Fibroblast of gingiva (primary cell): Measurements from ENCODE around the gene BRCA1.
"Not testable (repeated sequence)": the region's sequence is repeated elsewhere in the genome, so short reads cannot be mapped to it uniquely, and the experiment has no call there.

Source experiments
- DNase-seq: peaks from one replicate; pipeline ENCODE4 v3.0.0-alpha.2; 2011; ENCODE audit warnings: low read depth

The BRCA1 gene

DNA sequence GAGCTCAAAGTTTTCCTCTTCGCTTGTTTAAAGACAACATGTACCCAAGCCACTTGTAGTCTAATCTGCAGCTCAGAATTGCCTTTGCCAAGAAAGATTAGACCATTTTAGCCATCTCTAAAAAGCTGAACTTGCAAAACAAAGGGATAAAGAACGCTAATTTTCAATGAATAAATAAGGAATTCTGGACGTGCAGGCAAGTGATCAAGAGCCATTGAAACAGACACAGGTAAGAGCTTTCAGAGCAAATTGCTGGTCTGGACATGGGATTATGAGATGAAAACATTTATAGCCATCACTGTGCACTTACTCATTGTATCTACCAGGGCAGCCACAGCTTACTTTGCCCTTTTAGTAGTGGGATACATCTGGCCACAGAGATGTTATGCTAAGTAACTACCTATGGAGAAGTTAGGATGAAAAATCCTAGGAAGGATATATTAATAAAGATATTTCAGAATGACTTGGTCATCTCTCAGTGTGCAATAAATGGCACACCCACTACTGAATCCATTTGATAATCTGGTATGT lies 55.7 kb downstream of the BRCA1 start:
- DNase-seq = no peak

DNA sequence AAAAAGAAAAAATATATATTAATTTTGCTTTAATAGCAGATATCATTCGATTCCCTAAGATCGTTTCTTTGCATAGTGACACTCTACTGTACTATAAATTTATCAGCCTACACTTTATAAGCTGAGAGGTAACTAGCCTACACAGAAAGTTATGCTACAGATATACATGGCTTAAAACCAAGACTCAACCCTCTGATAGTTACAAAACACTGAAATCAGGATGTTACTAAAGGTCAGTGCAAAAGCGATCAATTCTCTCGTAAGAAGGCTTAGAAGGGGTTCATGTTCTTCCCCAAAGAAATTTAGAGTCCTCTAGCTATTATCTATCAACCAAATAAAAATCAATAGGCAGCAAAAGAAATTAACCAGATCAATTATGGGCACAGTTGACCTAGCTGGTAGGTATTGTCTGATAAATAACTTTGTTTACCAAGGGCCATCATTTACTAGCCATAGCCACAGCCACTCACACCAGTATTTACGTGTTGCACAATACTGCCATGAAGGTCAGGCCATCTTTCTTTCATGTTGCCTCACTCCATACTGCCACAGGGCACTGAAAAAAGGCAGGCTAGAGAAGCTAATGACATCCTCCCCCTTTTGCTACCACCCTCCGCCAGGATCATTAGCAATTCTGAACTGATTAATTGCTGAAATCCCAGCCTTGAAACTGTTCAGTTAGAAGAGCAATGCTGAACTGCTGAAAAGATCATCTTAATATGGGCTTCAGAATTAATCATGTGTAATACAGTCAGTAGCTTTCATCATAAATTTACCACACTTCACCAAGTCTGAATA lies 56.4 kb downstream of the BRCA1 start:
- peak; percentile 19 for DNase-seq

DNA sequence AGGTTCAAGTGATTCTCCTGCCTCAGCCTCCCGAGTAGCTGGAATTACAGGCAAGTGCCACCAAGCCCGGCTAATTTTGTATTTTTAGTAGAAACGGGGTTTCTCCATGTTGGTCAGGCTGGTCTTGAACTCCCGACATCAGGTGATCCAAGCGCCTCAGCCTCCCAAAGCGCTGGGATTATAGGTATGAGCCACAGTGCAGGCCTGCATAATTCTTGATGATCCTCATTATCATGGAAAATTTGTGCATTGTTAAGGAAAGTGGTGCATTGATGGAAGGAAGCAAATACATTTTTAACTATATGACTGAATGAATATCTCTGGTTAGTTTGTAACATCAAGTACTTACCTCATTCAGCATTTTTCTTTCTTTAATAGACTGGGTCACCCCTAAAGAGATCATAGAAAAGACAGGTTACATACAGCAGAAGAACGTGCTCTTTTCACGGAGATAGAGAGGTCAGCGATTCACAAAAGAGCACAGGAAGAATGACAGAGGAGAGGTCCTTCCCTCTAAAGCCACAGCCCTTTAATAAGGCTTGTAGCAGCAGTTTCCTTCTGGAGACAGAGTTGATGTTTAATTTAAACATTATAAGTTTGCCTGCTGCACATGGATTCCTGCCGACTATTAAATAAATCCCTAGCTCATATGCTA lies 62.1 kb downstream of the BRCA1 start:
- DNase-seq = no peak

DNA sequence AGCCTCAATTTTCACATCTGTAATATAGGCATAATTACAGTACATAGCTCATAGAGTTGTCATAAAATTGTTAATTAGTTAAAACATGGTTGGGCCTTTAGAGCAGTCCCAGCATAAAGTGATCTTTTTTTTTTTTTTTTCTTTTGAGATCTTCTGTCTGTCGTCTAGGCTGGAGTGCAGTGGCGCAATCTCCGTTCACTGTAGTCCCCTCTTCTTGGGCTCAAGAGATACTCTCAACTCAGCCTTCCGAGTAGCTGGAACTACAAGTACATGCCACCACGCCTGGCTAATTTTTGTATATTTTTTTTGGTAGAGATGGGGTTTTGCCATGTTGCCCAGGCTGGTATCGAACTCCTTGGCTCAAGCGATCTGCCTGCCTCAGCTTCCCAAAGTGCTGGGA lies 69.1 kb downstream of the BRCA1 start:
- no peak for DNase-seq

DNA sequence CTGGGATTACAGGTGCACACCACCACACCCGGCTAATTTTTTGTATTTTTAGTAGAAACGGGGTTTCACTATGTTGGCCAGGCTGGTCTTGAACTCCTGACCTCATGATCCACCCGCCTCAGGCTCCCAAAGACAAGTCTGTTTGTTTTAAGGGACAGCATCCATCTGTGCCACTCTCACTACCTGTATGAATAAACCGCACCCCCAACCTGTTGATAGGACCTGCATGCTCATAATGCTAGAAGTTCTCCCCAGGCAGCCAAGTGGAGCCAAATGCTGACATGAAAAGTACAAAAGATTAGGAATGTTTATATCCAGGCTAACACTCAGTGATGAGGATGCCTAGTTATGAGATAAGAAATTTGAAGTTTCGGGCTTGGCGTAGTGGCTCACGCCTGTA lies 72.2 kb downstream of the BRCA1 start:
- DNase-seq = not testable (repeated sequence)

DNA sequence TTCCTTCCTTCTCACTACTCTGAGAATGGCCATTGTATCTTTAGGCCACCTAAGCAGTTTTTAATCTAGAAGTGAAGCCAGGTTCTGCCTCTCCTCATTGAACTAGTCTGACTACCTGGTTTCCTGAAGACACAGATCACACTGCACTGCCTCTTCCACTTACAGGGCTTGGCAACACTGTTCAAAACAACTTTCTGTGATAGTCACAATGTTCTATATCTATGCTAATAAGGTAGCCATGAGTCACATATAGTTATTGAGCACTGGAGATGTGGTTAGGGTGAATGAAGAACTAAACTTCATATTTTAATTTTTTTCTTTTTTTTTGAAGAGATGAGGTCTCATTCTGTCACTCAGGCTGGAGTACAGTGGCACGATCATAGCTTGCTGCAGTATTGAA lies 73.2 kb downstream of the BRCA1 start:
- DNase-seq = no peak

DNA sequence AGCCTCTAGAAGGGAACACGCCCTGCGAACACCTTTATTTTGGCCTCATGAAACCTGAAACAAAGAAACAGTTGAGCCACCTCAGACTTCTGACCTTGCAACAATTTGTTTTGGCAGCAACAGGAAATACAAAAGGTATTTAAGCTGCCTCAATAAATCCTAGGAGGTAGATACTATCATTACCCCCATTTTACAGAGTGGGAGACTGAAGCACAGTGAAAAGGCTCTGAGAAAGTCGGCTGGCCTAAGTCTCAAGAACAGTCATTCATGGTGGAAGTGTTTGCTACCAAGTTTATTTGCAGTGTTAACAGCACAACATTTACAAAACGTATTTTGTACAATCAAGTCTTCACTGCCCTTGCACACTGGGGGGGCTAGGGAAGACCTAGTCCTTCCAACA lies 81.1 kb downstream of the BRCA1 start:
- no peak for DNase-seq

DNA sequence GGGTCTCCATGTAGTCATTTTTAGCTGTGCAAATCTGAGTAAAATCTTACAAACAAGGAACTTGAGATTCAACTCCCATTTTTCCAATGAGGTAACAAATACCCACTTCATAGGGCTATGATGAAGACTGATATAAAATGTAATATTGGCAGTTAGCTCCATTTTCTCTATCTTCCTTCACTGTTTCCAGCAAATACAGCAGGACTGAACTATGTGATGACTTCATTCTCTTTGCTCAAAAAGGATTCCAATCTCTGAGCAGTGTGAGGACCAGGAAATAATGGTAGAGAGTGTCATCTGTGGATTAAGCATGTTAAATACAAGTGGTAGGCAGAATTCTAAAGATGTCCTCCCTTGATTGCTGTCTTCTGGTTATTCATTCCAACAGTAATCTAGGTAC lies 81.9 kb downstream of the BRCA1 start:
- DNase-seq = no peak

DNA sequence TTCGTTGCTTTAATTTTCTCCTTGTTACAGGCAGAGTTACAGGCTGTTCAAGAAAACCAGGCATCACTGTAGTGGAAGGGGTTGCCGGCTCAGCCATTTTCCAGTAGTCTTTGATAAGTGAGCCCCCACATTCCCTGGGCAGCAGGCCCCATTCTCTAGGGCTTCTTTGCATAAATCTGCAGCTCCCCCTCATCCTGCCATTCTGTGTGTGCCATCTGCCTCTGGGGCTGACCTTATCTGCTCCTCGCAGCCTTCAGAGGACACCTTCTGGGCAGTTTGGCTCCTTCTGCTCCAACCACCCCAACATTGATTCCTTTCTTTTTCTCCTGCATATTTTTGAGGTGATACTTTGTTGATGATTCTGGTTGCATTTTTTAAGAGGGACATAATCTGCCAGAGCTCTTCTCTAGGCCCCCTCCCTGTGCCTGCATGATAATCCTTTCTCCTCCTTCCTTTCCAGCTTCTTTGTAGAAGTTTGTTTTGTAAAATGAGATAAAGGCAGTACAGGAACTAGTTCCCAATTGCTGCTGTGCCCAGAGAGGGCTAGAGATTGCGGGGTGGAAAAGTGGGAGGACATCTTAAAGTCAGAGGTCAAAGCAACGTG lies 83.0 kb downstream of the BRCA1 start:
- no peak for DNase-seq

DNA sequence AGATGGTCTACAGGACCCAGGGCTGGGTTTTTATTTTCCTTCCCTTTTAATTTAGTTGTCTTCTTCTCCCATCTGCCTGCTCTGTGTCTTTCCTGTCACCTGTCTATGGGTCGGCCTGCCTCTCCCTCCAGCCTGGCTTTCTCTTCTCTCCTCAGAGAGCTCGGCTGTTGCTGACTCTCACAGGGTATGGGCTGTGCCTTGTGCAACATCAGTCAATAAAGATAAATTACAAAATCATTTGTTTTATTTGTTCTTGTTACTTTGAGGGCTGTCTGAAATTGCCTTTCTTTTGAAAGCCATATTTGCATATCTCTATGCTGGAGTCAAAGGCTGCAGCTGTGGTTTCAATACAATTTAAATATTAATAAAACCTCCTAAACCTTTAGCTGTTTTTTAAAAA lies 84.5 kb downstream of the BRCA1 start:
- no peak for DNase-seq

DNA sequence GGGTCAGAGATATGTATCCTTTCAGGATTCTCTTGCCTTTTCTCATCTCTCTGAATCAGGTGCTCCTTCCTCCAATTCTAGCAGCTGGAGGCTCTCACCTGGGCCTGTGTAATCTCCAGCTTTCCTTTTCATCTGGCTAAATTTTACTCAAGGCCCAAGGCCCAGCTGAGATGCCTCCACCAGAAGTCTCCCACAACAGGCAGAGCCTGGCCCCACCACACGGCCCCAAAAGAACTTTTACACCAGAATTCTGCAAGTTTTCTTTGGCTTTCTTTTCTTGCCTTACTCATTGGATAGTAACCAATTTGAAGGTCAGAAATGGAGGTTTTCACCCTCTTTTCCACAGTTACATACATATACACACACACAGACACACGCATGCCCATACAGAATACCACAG lies 85.5 kb downstream of the BRCA1 start:
- DNase-seq = no peak

DNA sequence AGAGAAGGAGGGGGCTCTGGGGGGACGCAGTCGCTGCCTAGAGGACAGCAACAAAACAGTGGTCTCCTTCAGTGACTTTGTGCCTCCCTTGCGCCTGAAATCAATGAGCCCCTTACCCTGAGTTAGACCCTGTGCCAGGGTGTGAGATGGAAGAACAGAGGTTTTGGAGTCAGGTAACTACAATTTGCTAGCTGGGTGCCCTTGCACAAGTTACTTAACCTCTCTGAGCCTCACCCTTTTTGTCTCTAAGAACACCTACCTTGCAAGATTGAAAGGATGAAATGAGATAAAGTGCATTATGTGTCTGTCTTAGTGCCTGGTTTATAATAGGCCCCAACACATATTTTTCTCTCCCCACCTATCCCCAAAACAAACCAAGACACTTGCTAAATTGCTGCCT lies 90.3 kb downstream of the BRCA1 start:
- DNase-seq = no peak

DNA sequence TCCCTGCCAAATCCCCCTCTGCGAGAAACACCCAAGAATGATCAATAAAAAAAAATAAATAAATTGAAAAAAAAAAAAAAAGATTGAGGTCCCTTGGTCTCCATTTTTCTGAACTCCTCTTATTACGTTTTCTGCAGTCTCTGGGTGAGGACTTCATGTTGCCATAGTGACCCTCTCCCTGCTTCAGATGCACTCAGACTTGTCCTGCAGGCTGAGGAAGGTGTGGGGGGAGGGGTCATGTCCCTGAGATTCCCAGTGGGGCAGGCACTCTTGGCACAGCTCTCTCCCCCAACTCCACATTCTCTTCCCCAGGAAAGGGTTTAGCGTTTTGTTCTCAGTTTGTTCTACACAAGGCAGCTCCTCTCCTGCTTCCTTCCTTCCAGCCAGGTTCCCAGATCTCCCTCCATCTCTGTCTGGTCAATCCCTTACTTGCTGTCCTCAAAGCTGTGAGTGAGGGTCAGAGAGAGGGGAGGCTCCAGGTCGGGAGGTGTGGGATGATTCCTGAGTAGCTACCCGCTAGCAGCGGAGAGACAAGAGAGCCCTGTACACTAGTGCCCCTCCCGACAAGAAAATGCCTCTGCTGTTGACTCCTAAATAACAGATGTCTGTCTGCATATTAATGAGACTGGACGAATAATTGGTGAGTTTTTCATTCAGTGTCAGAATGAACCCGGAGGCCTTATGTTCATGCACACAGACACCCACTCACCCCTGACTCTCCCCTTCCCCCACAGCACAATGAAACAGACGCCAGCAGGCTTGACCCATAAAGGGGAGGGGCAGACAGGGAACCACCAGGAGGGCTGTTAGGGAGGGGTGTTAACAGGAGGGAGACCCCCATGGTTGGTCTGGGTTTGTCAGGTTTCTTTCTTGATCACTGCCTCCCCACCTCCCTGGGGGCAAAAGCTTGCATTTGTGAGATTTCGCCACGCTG lies 90.9 kb downstream of the BRCA1 start:
- DNase-seq = no peak

DNA sequence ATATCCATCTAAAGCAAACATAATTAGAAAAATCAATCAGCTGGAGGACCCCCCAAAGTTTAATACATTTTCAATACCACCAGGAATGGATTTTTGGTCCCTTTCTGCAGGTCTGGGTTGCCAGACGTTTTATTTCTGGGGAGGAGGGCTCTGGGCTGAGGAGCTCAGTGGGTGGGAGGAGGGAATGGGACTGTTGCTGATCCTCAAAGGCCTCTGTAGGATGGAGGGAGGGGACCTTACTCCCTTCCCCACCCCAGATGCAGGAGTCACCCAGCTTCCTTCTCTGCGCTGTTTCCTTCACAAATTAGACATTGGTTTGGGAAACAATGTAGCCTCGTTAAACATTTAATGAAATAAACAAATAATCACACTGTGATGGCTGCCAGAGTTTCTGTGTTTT lies 93.5 kb downstream of the BRCA1 start:
- DNase-seq = no peak

DNA sequence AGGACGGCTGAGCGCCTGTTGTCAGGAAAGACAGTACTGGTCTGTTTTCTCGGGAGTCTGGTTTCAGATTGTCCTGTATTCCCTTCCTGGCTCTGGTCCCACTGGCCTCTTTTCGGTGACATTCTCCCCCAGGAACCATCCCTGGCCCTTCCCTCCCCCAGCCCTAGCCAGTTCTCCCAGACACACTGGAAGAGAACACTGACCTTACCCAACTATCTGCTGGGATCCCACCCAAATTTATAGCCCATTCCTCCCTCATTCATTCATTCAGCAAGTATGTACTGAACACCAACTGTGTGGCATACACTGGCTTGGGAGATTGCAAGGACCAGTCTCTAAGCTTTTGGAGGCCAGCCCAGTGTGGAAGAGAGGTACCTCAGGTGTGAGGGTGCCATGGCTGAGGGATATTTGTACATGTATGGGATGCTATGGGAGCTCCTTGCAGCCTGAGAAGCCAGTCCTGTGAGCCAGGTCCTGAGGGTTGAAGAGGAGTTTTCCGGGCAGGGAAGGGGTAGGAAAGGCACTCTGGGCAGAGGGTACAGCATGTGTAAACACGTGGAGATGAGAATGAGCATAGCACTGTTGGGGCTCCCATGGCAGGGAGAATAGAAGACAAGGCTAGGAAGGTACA lies 94.9 kb downstream of the BRCA1 start:
- DNase-seq = no peak

DNA sequence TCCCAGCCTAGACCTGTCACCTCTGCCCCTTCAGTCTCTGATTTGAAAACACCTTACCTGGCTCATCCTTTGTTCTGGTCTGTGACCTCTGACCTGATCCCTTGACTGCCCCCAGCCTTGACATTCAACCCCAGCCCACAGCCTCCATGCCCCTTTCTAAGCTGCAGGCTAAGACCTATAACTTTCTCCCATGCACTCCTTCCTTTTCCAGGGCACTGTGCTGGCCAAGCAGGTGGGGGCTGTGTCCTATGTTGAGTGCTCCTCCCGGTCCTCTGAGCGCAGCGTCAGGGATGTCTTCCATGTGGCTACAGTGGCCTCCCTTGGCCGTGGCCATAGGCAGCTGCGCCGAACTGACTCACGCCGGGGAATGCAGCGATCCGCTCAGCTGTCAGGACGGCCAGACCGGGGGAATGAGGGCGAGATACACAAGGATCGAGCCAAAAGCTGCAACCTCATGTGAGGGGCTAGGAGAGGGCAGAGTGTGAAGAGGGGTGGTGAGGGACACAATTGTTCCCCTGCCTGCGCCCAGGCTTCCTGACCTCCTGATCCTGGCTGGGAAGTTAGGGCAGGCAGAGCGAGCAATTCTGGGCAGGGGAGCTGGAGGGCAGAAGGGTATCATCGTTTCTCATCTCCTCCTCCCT lies 96.8 kb downstream of the BRCA1 start:
- no peak for DNase-seq

DNA sequence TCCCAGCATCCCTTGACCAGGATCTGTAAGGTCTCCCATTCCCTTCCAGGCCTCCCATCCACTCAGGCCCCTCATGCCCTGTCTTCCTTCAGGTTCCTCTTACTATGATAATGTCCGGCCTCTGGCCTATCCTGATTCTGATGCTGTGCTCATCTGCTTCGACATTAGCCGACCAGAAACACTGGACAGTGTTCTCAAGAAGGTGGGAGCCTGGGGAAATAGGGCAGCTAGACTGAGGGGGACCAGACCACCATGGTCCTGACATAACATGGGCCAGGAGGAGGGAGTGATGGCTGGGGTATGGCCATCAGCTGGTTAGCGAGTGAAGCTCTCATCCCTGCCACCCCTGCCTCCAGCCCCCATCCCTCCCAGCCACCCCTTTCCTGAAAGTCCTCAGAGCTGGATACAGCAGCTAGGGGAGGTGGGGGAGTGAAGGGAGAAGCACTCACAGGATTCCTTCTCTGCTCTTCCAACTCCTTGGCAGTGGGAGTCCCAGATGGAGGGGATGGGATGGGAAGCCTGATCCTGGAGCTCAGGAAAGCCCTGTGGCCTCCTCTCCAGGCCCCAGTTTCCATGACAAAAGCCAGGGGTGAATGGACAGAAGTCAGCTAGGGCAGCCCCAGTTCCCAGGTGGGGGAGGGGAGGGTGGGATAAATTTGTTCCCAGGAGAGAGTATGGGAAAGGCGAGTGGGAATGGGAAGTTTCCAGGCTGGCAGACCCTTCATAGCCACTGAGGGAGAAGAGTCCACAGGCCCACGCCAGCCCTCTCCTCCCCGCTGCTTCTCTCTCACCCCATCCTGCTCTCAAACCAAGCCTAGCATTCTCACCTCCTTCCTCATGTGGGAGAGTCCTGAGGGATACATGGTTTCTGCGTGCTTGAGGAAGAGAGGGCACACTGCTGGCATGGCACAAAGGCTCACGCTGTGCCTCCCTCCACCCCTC lies 97.8 kb downstream of the BRCA1 start:
- no peak for DNase-seq

DNA sequence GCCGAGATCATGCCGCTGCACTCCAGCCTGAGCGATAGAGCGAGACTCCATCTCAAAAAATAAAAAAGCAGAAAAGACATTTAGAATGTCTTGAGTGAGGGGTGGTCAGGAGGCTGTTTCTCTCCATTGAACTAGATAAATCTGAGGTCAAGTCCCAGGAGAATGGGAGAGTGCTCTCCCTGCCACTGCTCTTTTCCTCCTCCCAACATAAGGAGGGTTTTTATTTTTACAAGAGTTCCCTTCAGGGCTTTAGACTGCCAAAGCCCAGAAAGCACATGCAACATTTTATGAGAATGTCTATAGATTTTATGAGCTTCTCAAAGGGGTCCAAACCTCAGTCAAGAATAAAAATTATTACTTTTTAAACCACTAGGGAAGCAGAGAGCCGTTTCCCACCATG lies 98.6 kb downstream of the BRCA1 start:
- DNase-seq = no peak

DNA sequence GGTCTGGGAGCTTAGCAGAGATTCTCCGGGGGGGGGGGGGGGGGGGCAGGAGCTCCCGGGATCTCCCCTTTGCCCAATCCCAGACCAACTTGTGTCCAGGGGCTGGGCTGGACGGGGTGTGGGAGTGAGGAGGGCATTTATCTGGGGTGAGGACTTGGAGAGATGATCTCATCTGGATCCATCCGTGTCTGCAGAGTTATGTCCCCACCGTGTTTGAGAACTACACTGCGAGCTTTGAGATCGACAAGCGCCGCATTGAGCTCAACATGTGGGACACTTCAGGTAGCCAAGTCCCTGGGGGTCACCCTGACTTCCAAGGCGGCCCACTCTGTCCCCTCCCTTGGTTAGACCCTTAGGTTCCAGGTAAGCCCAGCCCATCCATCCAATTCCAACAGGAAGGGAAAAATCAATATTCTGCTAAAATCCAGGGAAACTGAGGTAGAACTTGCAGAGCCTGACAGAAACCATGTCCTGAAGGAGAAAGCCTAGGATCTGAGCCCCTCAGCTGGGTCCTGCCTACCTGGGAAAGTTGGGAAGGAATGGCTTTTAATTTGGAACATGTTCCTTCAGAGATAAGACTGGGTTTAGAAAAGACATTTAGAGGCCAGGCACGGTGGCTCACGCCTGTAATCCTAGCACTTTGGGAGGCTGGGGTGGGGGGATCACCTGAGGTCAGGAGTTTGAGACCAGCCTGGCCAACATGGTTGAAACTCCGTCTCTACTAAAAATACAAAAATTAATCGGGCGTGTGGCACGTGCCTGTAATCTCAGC lies 99.2 kb downstream of the BRCA1 start:
- no peak for DNase-seq
